Tibial nerve (tissue), 4 donors: ENCODE measurements around the gene KIAA0232.
"Not testable (repeated sequence)": the region's sequence is repeated elsewhere in the genome, so short reads cannot be mapped to it uniquely, and the experiment has no call there.

Experiments
- CTCF ChIP-seq, 5 experiments: fragments of 200-600 bp in 3 of 5; fragments of 450-650 bp in 2 of 5; sonication (generic) in 3 of 5; IDR thresholded peaks; one replicate each; pipeline ENCODE4 v1.5.1; 2016 to 2019; ENCODE audit warnings: antibody characterized with exemption in 5 of 5, mild to moderate bottlenecking in 3 of 5, moderate library complexity in 2 of 5
- EP300 ChIP-seq, 2 donors: sonication (generic); formaldehyde crosslinking; IDR thresholded peaks; one replicate each; pipeline ENCODE4 v1.6.1; 2017; ENCODE audit warnings: antibody characterized with exemption in 2 of 2, mild to moderate bottlenecking in 1 of 2
- POLR2A ChIP-seq, 2 donors: fragments of 450-650 bp; IDR thresholded peaks; one replicate each; pipeline ENCODE4 v1.6.1; 2017; ENCODE audit warnings: antibody characterized with exemption in 2 of 2, mild to moderate bottlenecking in 2 of 2, moderate library complexity in 2 of 2

GRCh38 chr4:6791245-6791644 is 8.7 kb downstream of the KIAA0232 start:
- not testable (repeated sequence) for TF ChIP-seq CTCF, POLR2A, EP300 (IDR thresholded peaks at IDR 0.05)
